Spleen (tissue), 11 donors: ENCODE data around the gene PILRA. TPM values are rescaled to one million over a fixed set of nuclear protein-coding genes. Genes with fewer than 3 reads are reported as not detected.

ENCODE experiments used
- DNase-seq: peaks from one replicate; pipeline ENCODE4 v3.0.0-alpha.2; 2020
- H3K27ac ChIP-seq, 8 donors: fragments of 200-600 bp; sonication (generic) in 7 of 8; 1 replicate in 4 of 8; 2 replicates in 4 of 8; pipeline versions ENCODE4 v1.5.0 to v1.8.0; 2016 to 2021; ENCODE audit warnings: inconsistent platforms in 4 of 8, mild to moderate bottlenecking in 4 of 8, moderate library complexity in 1 of 8
- H3K27me3 ChIP-seq, 7 donors: fragments of 200-600 bp; sonication (generic) in 6 of 7; replicated peaks in 1 of 7; 1 replicate in 4 of 7; 2 replicates in 3 of 7; pipeline versions ENCODE4 v1.5.0 to v1.8.0; 2016 to 2021; ENCODE audit warnings: inconsistent platforms in 3 of 7, mild to moderate bottlenecking in 1 of 7
- H3K36me3 ChIP-seq, 6 donors: fragments of 200-600 bp; sonication (generic) in 5 of 6; 1 replicate in 4 of 6; 2 replicates in 2 of 6; pipeline versions ENCODE4 v1.5.0 to v1.8.0; 2016 to 2021; ENCODE audit warnings: inconsistent platforms in 2 of 6
- H3K4me1 ChIP-seq, 6 donors: fragments of 200-600 bp; sonication (generic) in 5 of 6; 1 replicate in 3 of 6; 2 replicates in 3 of 6; pipeline versions ENCODE4 v1.5.0 to v1.8.0; 2016 to 2021; ENCODE audit warnings: inconsistent platforms in 3 of 6
- H3K4me3 ChIP-seq, 8 donors: fragments of 200-600 bp; sonication (generic) in 7 of 8; 1 replicate in 4 of 8; 2 replicates in 4 of 8; pipeline versions ENCODE4 v1.5.0 to v1.8.0; 2016 to 2021; ENCODE audit warnings: inconsistent platforms in 4 of 8, mild to moderate bottlenecking in 4 of 8, moderate library complexity in 2 of 8
- H3K9me3 ChIP-seq, 8 donors: fragments of 200-600 bp; sonication (generic) in 7 of 8; 1 replicate in 4 of 8; 2 replicates in 4 of 8; pipeline versions ENCODE4 v1.5.0 to v1.8.0; 2016 to 2021; ENCODE audit warnings: inconsistent platforms in 4 of 8
- CTCF ChIP-seq, 11 experiments: fragments of 200-600 bp in 7 of 11; fragments of 450-650 bp in 4 of 11; sonication (generic) in 4 of 11; IDR thresholded peaks in 8 of 11; conservative IDR thresholded peaks in 3 of 11; 1 replicate in 7 of 11; 2 replicates in 4 of 11; pipeline versions ENCODE4 v1.4.0 to v1.8.0; 2016 to 2021; ENCODE audit warnings: antibody characterized with exemption in 11 of 11, inconsistent platforms in 4 of 11, mild to moderate bottlenecking in 1 of 11
- POLR2A ChIP-seq, 3 donors: fragments of 450-650 bp; IDR thresholded peaks; one replicate each; pipeline ENCODE4 v1.5.1; 2017; ENCODE audit warnings: antibody characterized with exemption in 3 of 3, mild to moderate bottlenecking in 1 of 3
- POLR2AphosphoS5 ChIP-seq, 3 donors: sonication (generic); formaldehyde crosslinking; IDR thresholded peaks; one replicate each; pipeline ENCODE4 v1.5.1; 2017; ENCODE audit warnings: antibody characterized with exemption in 3 of 3
- WGBS, 5 donors: extraction: QIAGEN DNeasy Blood & Tissue Kit in 3 of 5; methylation state at CpG; one replicate each; pipeline versions ENCODE4 v1.1.5 to v1.1.7; 2013 to 2018; 5-methylcytosine and 5-hydroxymethylcytosine counted together
- intact Hi-C: fragments of 100-400 bp; cut with DNase I; formaldehyde crosslinking; loops from one replicate; pipeline ENCODE4 v1.15.0; 2023; ENCODE audit warnings: low total_unique reads
- polyA plus RNA-seq, 3 donors: library from polyadenylated mRNA; stranded (reverse); fragments of 200-250 nt; gene quantifications; one replicate each; pipeline ENCODE4 v1.2.1, GENCODE V29; 2013
- total RNA-seq, 7 donors: library from RNA; depleted of rRNA in 3 of 7; stranded (reverse); fragments of >200 nt in 3 of 7; fragmentation: NEBNext Ultra II Directional in 4 of 7; extraction: Animal tissue kit (Norgen Biotek cat#: 25700) in 4 of 7; gene quantifications; one replicate each; pipeline versions ENCODE4 v1.1.0 to v1.2.1, GENCODE V29; 2016 to 2021
- donor health status: healthy with polysubstance abuse.
- donor health status: DM: no; HTN: no; CAD: no; lungs with moderate emphysema.
- donor health status: DM: no; HTN: no; CAD: no.
- donor health status: Bipolar disorder and iron deficiency.
- donor health status: healthy.
- donor health status: DM: no; HTN: no; CAD: no.
- donor health status: DM: yes; HTN: yes; CAD: no.

The PILRA gene
- total and polyA plus RNA-seq, 10 donors, result 5.8 to 61.1 (median 25.8) TPM

- TF ChIP-seq POLR2A (IDR thresholded peaks at IDR 0.05), result no peak
- TF ChIP-seq CTCF (IDR thresholded peaks at IDR 0.05 in 8 of 11, conservative IDR thresholded peaks at IDR 0.05 in 3 of 11), result no peak
- no peak for TF ChIP-seq POLR2AphosphoS5 (IDR thresholded peaks at IDR 0.05)
- H3K27me3 ChIP-seq, result no peaks in the 10 kb centered on the region
- intact Hi-C loops, result loop anchor here (10.0 kb wide), 1 partner anchor 45 kb away; the partner anchor contains the start of gene PILRB
- no peak overlapping the region for H3K4me3 ChIP-seq
- H3K36me3 ChIP-seq, result peaks cover 0 to 46% (median 0%) of the 10 kb centered on the region in 6 donors
- 88 to 97% (median 92%) methylated on average over 3 of the region's 3 CpGs for WGBS, 5 donors
- no peak for DNase-seq
- H3K27ac ChIP-seq, result no peak overlapping the region
- H3K9me3 ChIP-seq, result no peaks in the 10 kb centered on the region
- H3K4me1 ChIP-seq, result peaks cover 0 to 39% (median 21%) of the 10 kb centered on the region in 6 donors
These were observed 26.8 kb downstream of the PILRA start for GRCh38 chr7:100400041-100400440.

GRCh38 chr7:100400656-100401055 is 27.4 kb downstream of the PILRA start:
- intact Hi-C loops, result loop anchor here (10.0 kb wide), 1 partner anchor 46 kb away; the partner anchor contains the start of gene PILRB
- peaks cover 0 to 34% (median 21%) of the 10 kb centered on the region in 6 donors for H3K4me1 ChIP-seq
- 84 to 90% (median 88%) methylated on average over 6 to 11 of the region's 11 CpGs for WGBS, 5 donors
- H3K36me3 ChIP-seq, result peaks cover 0 to 46% (median 0%) of the 10 kb centered on the region in 6 donors
- TF ChIP-seq POLR2A (IDR thresholded peaks at IDR 0.05), result no peak
- no peak for TF ChIP-seq CTCF (IDR thresholded peaks at IDR 0.05 in 8 of 11, conservative IDR thresholded peaks at IDR 0.05 in 3 of 11)
- no peak for TF ChIP-seq POLR2AphosphoS5 (IDR thresholded peaks at IDR 0.05)
- no peaks in the 10 kb centered on the region for H3K27me3 ChIP-seq
- H3K27ac ChIP-seq, result no peak overlapping the region
- H3K4me3 ChIP-seq, result no peak overlapping the region
- DNase-seq, result no peak
- H3K9me3 ChIP-seq, result no peaks in the 10 kb centered on the region

GRCh38 chr7:100401811-100402210 is 28.5 kb downstream of the PILRA start:
- Histone ChIP-seq H3K27ac (no peak overlapping the region), H3K4me3 (no peak overlapping the region), H3K4me1 (peaks cover 0 to 23% (median 13%) of the 10 kb centered on the region in 6 donors), H3K27me3 (no peaks in the 10 kb centered on the region), H3K9me3 (no peaks in the 10 kb centered on the region), H3K36me3 (peaks cover 0 to 46% (median 0%) of the 10 kb centered on the region in 6 donors)
- DNase-seq, result no peak
- 75 to 81% (median 76%) methylated on average over 5 of the region's 5 CpGs for WGBS, 5 donors
- no peak for TF ChIP-seq CTCF (IDR thresholded peaks at IDR 0.05 in 8 of 11, conservative IDR thresholded peaks at IDR 0.05 in 3 of 11)
- TF ChIP-seq POLR2A (IDR thresholded peaks at IDR 0.05), result no peak
- TF ChIP-seq POLR2AphosphoS5 (IDR thresholded peaks at IDR 0.05), result no peak
- intact Hi-C loops, result loop anchor here (10.0 kb wide), 1 partner anchor 47 kb away; the partner anchor contains the start of gene PILRB

GRCh38 chr7:100402241-100402640 is 29.0 kb downstream of the PILRA start:
- WGBS, 5 donors, result 97 to 100% (median 98%) methylated on average over 2 of the region's 2 CpGs
- intact Hi-C loops, result loop anchor here (10.0 kb wide), 1 partner anchor 47 kb away; the partner anchor contains the start of gene PILRB

More at GRCh38 chr7:100402241-100402640, 29.0 kb downstream of the PILRA start:
- Histone ChIP-seq H3K36me3 (peaks cover 0 to 46% (median 0%) of the 10 kb centered on the region in 6 donors), H3K9me3 (no peaks in the 10 kb centered on the region), H3K27me3 (no peaks in the 10 kb centered on the region), H3K4me1 (peaks cover 0 to 21% (median 11%) of the 10 kb centered on the region in 6 donors), H3K4me3 (no peak overlapping the region), H3K27ac (no peak overlapping the region)
- no peak for DNase-seq
- TF ChIP-seq CTCF (IDR thresholded peaks at IDR 0.05 in 8 of 11, conservative IDR thresholded peaks at IDR 0.05 in 3 of 11) (no peak), POLR2AphosphoS5 (IDR thresholded peaks at IDR 0.05) (no peak), POLR2A (IDR thresholded peaks at IDR 0.05) (no peak)
